ENCODE results near the gene RUNX2.

Gene RUNX2

DNA sequence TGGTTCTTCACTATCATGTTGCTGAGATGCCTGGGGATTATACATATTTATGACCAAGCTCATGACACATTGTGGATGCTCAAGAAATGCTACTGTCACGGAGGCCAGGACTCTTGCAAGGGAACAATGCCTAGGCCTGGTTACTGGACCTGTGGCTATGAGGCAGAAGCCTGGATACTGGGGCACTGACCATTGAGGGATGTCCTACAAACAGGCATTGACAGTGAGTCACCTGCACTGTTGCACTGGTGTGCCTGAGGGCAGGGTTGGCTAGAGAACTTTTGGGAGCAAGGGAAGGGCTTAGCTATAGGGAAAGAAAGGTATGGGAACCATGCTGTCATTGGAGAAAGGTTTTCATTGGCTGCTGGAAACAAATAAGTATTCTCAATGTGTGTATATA, 362.7 kb downstream of the RUNX2 start:
- TF ChIP-seq POLR2A (IDR thresholded peaks at IDR 0.05; ENCODE audit: extremely low read depth, insufficient read length): no peak
- TF ChIP-seq MYC (IDR thresholded peaks at IDR 0.05; ENCODE audit: low read depth, low read length): no peak
- TF ChIP-seq, protein P1, sequence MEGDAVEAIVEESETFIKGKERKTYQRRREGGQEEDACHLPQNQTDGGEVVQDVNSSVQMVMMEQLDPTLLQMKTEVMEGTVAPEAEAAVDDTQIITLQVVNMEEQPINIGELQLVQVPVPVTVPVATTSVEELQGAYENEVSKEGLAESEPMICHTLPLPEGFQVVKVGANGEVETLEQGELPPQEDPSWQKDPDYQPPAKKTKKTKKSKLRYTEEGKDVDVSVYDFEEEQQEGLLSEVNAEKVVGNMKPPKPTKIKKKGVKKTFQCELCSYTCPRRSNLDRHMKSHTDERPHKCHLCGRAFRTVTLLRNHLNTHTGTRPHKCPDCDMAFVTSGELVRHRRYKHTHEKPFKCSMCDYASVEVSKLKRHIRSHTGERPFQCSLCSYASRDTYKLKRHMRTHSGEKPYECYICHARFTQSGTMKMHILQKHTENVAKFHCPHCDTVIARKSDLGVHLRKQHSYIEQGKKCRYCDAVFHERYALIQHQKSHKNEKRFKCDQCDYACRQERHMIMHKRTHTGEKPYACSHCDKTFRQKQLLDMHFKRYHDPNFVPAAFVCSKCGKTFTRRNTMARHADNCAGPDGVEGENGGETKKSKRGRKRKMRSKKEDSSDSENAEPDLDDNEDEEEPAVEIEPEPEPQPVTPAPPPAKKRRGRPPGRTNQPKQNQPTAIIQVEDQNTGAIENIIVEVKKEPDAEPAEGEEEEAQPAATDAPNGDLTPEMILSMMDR (IDR thresholded peaks at IDR 0.05; ENCODE audit: low read depth, low read length): no peak
- TF ChIP-seq, protein P2, sequence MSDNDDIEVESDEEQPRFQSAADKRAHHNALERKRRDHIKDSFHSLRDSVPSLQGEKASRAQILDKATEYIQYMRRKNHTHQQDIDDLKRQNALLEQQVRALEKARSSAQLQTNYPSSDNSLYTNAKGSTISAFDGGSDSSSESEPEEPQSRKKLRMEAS (IDR thresholded peaks at IDR 0.05; ENCODE audit: low read depth, low read length): no peak
- DNase-seq (ENCODE audit: low read depth): no peak
- no peak overlapping the region for H3K4me3 ChIP-seq (ENCODE audit: low read depth, low read length)

DNA sequence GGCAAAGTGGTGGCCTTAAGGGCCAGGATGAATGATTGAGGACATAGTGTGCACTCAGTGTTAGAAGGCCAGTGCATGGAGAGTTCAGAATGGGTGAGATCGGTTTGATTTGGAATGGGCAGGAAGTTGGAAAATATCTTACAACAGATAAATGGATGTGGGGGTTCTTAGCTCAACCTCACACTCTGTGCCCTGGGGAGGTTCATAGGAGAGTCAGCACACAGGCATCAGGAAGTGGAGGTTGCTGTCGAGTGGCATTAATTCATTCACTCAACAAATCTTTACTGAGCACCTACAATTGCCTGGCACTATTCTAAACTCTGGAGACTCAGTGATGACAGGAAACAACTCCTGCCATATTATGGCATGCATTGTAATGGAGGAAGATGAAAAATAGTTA, 363.3 kb downstream of the RUNX2 start:
- no peak overlapping the region for H3K4me3 ChIP-seq (ENCODE audit: low read depth, low read length)
- DNase-seq (ENCODE audit: low read depth): no peak
- TF ChIP-seq, protein P1 (IDR thresholded peaks at IDR 0.05; ENCODE audit: low read depth, low read length): no peak
- TF ChIP-seq, protein P2 (IDR thresholded peaks at IDR 0.05; ENCODE audit: low read depth, low read length): no peak
- TF ChIP-seq POLR2A (IDR thresholded peaks at IDR 0.05; ENCODE audit: extremely low read depth, insufficient read length) (no peak), MYC (IDR thresholded peaks at IDR 0.05; ENCODE audit: low read depth, low read length) (no peak)

DNA sequence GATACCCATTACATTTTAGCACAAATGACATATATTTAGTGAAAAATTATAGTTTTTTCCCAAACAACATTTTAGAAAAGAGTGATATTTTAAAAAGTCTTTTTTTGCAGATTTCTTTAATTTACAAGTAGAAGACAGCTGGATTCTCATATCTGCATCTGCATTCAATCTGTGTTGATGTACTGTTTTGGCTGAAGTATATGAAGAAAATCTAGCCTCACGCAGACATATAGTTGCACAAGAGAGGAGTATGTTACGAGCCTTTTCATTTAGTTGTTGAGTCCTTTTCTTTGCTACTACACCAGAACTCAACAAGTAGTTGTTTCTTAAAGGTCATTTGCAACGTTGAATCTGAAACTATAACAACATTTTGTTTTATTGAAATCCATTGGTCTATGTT, 363.9 kb downstream of the RUNX2 start:
- no peak for DNase-seq (ENCODE audit: low read depth)
- no peak for TF ChIP-seq MYC (IDR thresholded peaks at IDR 0.05; ENCODE audit: low read depth, low read length)
- TF ChIP-seq, protein P1 (IDR thresholded peaks at IDR 0.05; ENCODE audit: low read depth, low read length): no peak
- TF ChIP-seq POLR2A (IDR thresholded peaks at IDR 0.05; ENCODE audit: extremely low read depth, insufficient read length): no peak
- TF ChIP-seq, protein P2 (IDR thresholded peaks at IDR 0.05; ENCODE audit: low read depth, low read length): no peak

DNA sequence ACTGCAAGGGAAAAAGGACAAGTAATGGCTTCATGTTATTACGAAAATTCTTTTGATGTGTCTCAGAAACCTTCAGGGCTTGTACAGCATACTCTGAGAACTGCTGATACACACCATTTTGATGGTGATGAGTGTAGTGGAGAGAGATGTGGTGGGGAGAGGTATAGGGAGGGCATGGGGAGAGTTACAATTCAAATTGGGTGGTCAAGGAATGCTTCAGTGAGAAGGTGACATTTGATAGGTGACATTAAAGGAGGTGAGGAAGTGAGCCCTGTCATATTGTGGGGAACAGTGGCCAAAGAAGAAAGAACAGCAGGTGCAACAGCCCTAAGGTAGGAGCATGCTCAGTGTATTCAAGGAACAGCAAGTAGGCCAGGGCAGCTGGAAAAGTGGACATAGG, 368.6 kb downstream of the RUNX2 start:
- H3K4me3 ChIP-seq (ENCODE audit: low read depth, low read length): no peak overlapping the region
- DNase-seq (ENCODE audit: low read depth): no peak
- no peak for TF ChIP-seq POLR2A (IDR thresholded peaks at IDR 0.05; ENCODE audit: extremely low read depth, insufficient read length)
- TF ChIP-seq MYC (IDR thresholded peaks at IDR 0.05; ENCODE audit: low read depth, low read length): no peak
- TF ChIP-seq, protein P2 (IDR thresholded peaks at IDR 0.05; ENCODE audit: low read depth, low read length): no peak
- TF ChIP-seq, protein P1 (IDR thresholded peaks at IDR 0.05; ENCODE audit: low read depth, low read length): no peak

More for the DNA sequence above, 363.9 kb downstream of the RUNX2 start:
- H3K4me3 ChIP-seq (ENCODE audit: low read depth, low read length): no peak overlapping the region

DNA sequence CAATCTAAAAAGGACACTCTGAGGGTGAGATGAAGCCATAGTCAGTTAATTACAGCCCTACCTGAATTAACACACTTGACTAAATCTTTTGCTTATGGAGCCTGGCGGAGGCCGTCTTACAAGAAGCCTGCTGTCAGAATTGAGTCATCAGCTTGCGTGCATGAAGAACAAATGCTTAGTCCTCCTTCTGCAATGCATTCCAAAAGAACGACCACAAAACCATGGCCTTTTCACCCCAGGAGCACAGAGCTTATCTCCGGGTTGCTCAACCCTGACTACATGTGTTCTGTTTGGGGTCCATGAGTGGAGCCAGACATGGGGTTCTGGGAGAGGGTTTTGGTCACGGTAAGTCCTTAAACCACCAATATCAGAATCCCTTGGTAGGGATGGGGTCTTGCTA, 369.5 kb downstream of the RUNX2 start:
- TF ChIP-seq, protein P1 (IDR thresholded peaks at IDR 0.05; ENCODE audit: low read depth, low read length): no peak
- TF ChIP-seq POLR2A (IDR thresholded peaks at IDR 0.05; ENCODE audit: extremely low read depth, insufficient read length) (no peak), MYC (IDR thresholded peaks at IDR 0.05; ENCODE audit: low read depth, low read length) (peak; percentile 72)
- TF ChIP-seq, protein P2 (IDR thresholded peaks at IDR 0.05; ENCODE audit: low read depth, low read length): peak; percentile 50
- no peak overlapping the region for H3K4me3 ChIP-seq (ENCODE audit: low read depth, low read length)
- peak; percentile 98 for DNase-seq (ENCODE audit: low read depth)

All from NB4 (cell line).